ENCODE measurements around the gene PRICKLE2.
A peak's percentile ranks its signal among the peaks of the same experiment; 100 is the strongest.

The PRICKLE2 gene

GRCh38 chr3:64218746-64219145, 6.5 kb downstream of the PRICKLE2 start:
- DNase-seq = no peak

GRCh38 chr3:64218329-64218728, 6.9 kb downstream of the PRICKLE2 start:
- no peak for DNase-seq

GRCh38 chr3:64216274-64217147, 8.8 kb downstream of the PRICKLE2 start:
- DNase-seq = no peak

GRCh38 chr3:64215559-64215958, 9.7 kb downstream of the PRICKLE2 start:
- no peak for DNase-seq

GRCh38 chr3:64215103-64215502, 10.2 kb downstream of the PRICKLE2 start:
- DNase-seq = no peak

- peak in 2 of 3 donors; percentile 10 for DNase-seq
Measured at GRCh38 chr3:64214381-64215018, 10.8 kb downstream of the PRICKLE2 start.

GRCh38 chr3:64213962-64214379, 11.3 kb downstream of the PRICKLE2 start:
- no peak for DNase-seq

GRCh38 chr3:64213224-64213878, 11.9 kb downstream of the PRICKLE2 start:
- no peak for DNase-seq

- no peak for DNase-seq
Measured at GRCh38 chr3:64209866-64210621, 15.2 kb downstream of the PRICKLE2 start.

GRCh38 chr3:64207289-64208080, 17.8 kb downstream of the PRICKLE2 start:
- DNase-seq = no peak

- DNase-seq = no peak
Measured at GRCh38 chr3:64203969-64204908, 21.0 kb downstream of the PRICKLE2 start.

GRCh38 chr3:64203216-64203615, 22.1 kb downstream of the PRICKLE2 start:
- no peak for DNase-seq

GRCh38 chr3:64199932-64200331, 25.3 kb downstream of the PRICKLE2 start:
- no peak for DNase-seq

GRCh38 chr3:64196236-64196929, 28.9 kb downstream of the PRICKLE2 start:
- no peak for DNase-seq

- no peak for DNase-seq
Measured at GRCh38 chr3:64195789-64196188, 29.5 kb downstream of the PRICKLE2 start.

GRCh38 chr3:64191822-64192221, 33.4 kb downstream of the PRICKLE2 start:
- DNase-seq = no peak

GRCh38 chr3:64190517-64191515, 34.5 kb downstream of the PRICKLE2 start:
- peak in 2 of 3 donors; percentile 18 to 25 for DNase-seq

GRCh38 chr3:64188810-64189560, 36.3 kb downstream of the PRICKLE2 start:
- DNase-seq = peak; percentile 6 to 38 (median 24)
